ENCODE results near the gene GNA14. TPM values are rescaled to one million over a fixed set of nuclear protein-coding genes. Genes with fewer than 3 reads are reported as not detected.
A peak's percentile ranks its signal among the peaks of the same experiment; 100 is the strongest.

Gene GNA14
- total RNA-seq, 4 donors from 2014 or later = 13.9 to 26.3 (median 19.9) TPM

DNA sequence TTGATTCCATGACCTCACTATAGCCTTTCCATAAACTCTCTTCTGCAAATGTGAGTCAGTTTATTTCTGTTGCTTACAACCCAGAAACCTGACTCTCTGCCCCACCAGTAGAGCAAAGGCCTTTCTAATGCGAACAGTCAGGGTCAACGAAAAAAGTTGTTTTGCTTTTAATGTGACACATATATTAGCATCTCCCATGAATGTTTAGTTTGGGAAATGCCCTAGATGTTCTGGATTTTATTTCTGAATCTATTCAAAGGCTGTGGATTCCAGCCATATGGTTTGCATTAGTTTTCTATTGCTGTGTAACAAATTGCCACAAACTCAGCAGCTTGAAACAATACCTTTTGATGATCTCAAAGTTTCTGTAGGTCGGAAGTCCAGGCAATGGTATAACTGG lies 193.5 kb downstream of the GNA14 start:
- Histone ChIP-seq H3K4me1 (peaks cover 25 to 33% of the 10 kb centered on the region in 2 donors), H3K4me3 (replicated peaks in 1 of 3) (no peak overlapping the region), H3K27me3 (no peaks in the 10 kb centered on the region), H3K36me3 (no peaks in the 10 kb centered on the region), H3K27ac (no peak overlapping the region), H3K9me3 (no peaks in the 10 kb centered on the region)
- WGBS, 2 donors = 89 to 92% methylated on average over 3 of the region's 3 CpGs
- TF ChIP-seq, protein P1, sequence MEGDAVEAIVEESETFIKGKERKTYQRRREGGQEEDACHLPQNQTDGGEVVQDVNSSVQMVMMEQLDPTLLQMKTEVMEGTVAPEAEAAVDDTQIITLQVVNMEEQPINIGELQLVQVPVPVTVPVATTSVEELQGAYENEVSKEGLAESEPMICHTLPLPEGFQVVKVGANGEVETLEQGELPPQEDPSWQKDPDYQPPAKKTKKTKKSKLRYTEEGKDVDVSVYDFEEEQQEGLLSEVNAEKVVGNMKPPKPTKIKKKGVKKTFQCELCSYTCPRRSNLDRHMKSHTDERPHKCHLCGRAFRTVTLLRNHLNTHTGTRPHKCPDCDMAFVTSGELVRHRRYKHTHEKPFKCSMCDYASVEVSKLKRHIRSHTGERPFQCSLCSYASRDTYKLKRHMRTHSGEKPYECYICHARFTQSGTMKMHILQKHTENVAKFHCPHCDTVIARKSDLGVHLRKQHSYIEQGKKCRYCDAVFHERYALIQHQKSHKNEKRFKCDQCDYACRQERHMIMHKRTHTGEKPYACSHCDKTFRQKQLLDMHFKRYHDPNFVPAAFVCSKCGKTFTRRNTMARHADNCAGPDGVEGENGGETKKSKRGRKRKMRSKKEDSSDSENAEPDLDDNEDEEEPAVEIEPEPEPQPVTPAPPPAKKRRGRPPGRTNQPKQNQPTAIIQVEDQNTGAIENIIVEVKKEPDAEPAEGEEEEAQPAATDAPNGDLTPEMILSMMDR (IDR thresholded peaks at IDR 0.05) = no peak
- intact Hi-C loops (cut with DNase I) = loop anchor here (10.0 kb wide), 1 partner anchor 200 kb away; no protein-coding TSS in a partner anchor
- no peak for DNase-seq

DNA sequence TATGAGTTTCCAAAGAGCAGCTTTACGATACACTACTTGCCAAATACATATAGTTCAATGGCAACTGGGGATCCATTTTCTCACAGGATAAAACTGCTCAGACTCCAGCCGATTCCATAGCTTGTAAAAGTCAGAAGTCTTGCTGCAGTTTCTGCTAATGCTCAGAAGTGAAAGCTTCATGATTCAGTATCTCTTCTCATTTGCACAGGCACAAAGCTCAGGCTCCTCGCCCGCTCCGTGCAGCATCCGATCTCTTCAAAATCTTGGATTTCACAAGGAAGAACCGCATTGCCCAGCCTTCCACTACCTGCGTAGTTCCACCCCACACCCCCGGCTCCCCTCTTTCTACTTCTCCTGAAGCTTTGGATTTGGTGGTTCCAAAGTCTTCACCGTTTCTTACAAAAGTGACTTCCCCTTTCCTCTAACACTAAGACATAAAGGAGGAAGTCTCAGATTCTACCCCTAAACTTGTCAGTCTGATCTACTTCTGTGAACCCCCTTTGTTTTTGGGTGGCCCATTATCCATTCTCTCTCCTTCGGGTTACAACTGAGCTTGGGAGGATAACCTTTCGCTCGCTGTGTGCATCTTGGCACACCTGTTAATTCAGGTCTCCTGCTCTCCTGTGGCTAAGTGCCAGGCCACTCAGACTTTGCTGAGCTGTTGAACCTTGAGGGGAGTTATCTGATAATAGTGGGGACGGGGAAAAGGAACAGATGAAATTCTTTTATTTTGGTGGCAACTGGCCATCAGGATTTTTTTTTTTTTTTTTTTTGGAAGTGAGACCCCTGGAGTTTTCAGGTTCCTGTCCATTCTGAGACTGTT lies 194.1 kb downstream of the GNA14 start:
- Histone ChIP-seq H3K4me1 (peaks cover 25 to 36% of the 10 kb centered on the region in 2 donors), H3K4me3 (replicated peaks in 1 of 3) (no peak overlapping the region), H3K27me3 (no peaks in the 10 kb centered on the region), H3K27ac (no peak overlapping the region), H3K9me3 (no peaks in the 10 kb centered on the region), H3K36me3 (no peaks in the 10 kb centered on the region)
- TF ChIP-seq, protein P1 (IDR thresholded peaks at IDR 0.05) = no peak
- no peak for TF ChIP-seq POLR2A (IDR thresholded peaks at IDR 0.05)
- intact Hi-C loops (cut with DNase I) = loop anchor here (10.0 kb wide), 1 partner anchor 201 kb away; no protein-coding TSS in a partner anchor
- 68 to 77% methylated on average over 14 of the region's 14 CpGs for WGBS, 2 donors
- peak; percentile 82 to 85 for DNase-seq

DNA sequence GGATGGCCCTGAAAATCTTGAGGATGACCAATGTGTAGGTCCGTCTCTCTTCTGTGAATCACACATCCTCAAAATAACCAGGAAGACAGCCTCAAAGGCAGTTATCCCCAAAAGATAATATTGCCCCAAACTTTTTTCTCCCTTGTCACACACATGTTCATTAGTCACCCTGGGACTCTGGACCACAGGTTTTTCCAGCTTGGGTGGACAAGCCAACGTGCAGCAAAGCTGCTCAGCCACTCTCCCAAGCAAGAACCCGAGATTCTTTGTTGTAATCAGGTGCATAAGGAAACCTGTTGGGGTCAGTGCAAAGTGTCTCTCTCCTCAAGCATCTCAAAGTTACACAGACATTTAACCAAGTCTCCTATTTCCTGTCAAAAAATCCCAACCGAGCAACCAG lies 196.6 kb downstream of the GNA14 start:
- no peak for TF ChIP-seq POLR2A (IDR thresholded peaks at IDR 0.05)
- TF ChIP-seq, protein P1 (IDR thresholded peaks at IDR 0.05) = no peak
- Histone ChIP-seq H3K27me3 (no peaks in the 10 kb centered on the region), H3K27ac (no peak overlapping the region), H3K4me1 (peaks cover 8 to 14% of the 10 kb centered on the region in 2 donors), H3K36me3 (no peaks in the 10 kb centered on the region), H3K4me3 (replicated peaks in 1 of 3) (no peak overlapping the region), H3K9me3 (no peaks in the 10 kb centered on the region)
- no peak for DNase-seq
- intact Hi-C loops (cut with DNase I) = loop anchor here (10.0 kb wide), 1 partner anchor 203 kb away; no protein-coding TSS in a partner anchor
- WGBS, 2 donors = 95 to 97% methylated on average over 4 of the region's 4 CpGs

DNA sequence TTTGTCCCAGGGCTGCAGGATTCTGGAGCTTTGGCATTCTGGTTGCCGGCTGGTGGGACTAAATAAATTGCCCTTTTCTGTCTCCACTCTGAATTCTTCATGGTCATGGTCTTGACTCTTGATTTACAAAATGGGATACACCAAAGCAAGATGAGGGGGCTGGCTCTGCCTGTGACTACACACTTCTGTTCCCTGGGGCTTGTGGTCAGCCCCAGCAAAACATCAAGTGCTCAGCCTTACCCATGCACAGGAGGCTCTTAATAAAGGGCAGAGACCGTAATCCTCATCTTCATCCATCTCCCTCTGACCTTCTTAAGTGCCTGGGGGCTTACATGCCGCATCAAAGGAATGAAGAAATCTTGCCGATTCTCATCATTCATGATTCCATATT lies 198.0 kb downstream of the GNA14 start:
- no peak overlapping the region for H3K4me3 ChIP-seq (replicated peaks in 1 of 3)
- 84 to 91% methylated on average over 4 of the region's 4 CpGs for WGBS, 2 donors
- DNase-seq = no peak
- peaks cover 0 to 8% of the 10 kb centered on the region in 2 donors for H3K4me1 ChIP-seq
- H3K27me3 ChIP-seq = no peaks in the 10 kb centered on the region
- TF ChIP-seq POLR2A (IDR thresholded peaks at IDR 0.05) = no peak
- TF ChIP-seq, protein P1 (IDR thresholded peaks at IDR 0.05) = no peak
- no peaks in the 10 kb centered on the region for H3K36me3 ChIP-seq
- intact Hi-C loops (cut with DNase I) = loop anchor here (10.0 kb wide), 1 partner anchor 205 kb away; no protein-coding TSS in a partner anchor
- no peak overlapping the region for H3K27ac ChIP-seq
- no peaks in the 10 kb centered on the region for H3K9me3 ChIP-seq

Measured in thyroid gland (tissue), 4 donors.